Spleen (tissue), 7 donors: ENCODE results near the gene PRPS1.

ENCODE experiments used
- POLR2AphosphoS5 ChIP-seq, 3 donors: sonication (generic); formaldehyde crosslinking; IDR thresholded peaks; one replicate each; pipeline ENCODE4 v1.5.1; 2017; ENCODE audit warnings: antibody characterized with exemption in 3 of 3
- TF ChIP-seq, protein P1 (sequence below), 11 experiments: fragments of 200-600 bp in 7 of 11; fragments of 450-650 bp in 4 of 11; sonication (generic) in 4 of 11; IDR thresholded peaks in 8 of 11; conservative IDR thresholded peaks in 3 of 11; 1 replicate in 7 of 11; 2 replicates in 4 of 11; pipeline versions ENCODE4 v1.4.0 to v1.8.0; 2016 to 2021; ENCODE audit warnings: antibody characterized with exemption in 11 of 11, inconsistent platforms in 4 of 11, mild to moderate bottlenecking in 1 of 11
- donor health status: DM: no; HTN: no; CAD: no; lungs with moderate emphysema.
- donor health status: DM: no; HTN: no; CAD: no.
- donor health status: DM: no; HTN: no; CAD: no.

DNA sequence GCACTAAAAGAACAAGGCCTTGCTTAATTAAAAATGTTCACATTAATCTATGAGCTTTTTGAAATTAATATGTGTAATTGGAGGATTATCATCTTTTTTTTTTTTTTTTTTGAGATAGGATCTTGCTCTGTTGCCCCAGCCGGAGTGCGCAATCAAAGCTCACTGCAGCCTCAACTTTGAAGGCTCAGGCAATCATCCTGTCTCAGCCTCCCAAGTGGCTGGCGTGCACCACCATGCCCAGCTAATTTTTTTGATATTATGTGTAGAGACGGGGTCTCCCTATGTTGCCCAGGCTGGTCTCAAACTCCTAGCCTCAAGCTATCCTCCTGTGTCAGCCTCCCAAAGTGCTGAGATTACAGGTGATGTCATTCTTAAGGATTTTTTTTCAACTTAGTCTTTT lies 20.0 kb downstream of the PRPS1 start:
- TF ChIP-seq, protein P1, sequence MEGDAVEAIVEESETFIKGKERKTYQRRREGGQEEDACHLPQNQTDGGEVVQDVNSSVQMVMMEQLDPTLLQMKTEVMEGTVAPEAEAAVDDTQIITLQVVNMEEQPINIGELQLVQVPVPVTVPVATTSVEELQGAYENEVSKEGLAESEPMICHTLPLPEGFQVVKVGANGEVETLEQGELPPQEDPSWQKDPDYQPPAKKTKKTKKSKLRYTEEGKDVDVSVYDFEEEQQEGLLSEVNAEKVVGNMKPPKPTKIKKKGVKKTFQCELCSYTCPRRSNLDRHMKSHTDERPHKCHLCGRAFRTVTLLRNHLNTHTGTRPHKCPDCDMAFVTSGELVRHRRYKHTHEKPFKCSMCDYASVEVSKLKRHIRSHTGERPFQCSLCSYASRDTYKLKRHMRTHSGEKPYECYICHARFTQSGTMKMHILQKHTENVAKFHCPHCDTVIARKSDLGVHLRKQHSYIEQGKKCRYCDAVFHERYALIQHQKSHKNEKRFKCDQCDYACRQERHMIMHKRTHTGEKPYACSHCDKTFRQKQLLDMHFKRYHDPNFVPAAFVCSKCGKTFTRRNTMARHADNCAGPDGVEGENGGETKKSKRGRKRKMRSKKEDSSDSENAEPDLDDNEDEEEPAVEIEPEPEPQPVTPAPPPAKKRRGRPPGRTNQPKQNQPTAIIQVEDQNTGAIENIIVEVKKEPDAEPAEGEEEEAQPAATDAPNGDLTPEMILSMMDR (IDR thresholded peaks at IDR 0.05 in 8 of 11, conservative IDR thresholded peaks at IDR 0.05 in 3 of 11): no peak
- TF ChIP-seq POLR2AphosphoS5 (IDR thresholded peaks at IDR 0.05): no peak
